Retinal pigment epithelial cell (primary cell): Measurements from ENCODE around the gene SLC19A3.
"Not testable (repeated sequence)": the region's sequence is repeated elsewhere in the genome, so short reads cannot be mapped to it uniquely, and the experiment has no call there.

Source experiments
- DNase-seq: peaks from one replicate; pipeline ENCODE4 v3.0.0-alpha.2; 2010; ENCODE audit warnings: low read depth
- H3K4me3 ChIP-seq: 2 replicates; pipeline ENCODE4 v1.5.1; 2011; ENCODE audit warnings: mild to moderate bottlenecking, low read length, control low read depth, moderate library complexity
- CTCF ChIP-seq: conservative IDR thresholded peaks from 2 replicates; pipeline ENCODE4 v1.5.1; 2011; ENCODE audit warnings: low read depth, low read length, control low read depth, inconsistent platforms

The SLC19A3 gene

DNA sequence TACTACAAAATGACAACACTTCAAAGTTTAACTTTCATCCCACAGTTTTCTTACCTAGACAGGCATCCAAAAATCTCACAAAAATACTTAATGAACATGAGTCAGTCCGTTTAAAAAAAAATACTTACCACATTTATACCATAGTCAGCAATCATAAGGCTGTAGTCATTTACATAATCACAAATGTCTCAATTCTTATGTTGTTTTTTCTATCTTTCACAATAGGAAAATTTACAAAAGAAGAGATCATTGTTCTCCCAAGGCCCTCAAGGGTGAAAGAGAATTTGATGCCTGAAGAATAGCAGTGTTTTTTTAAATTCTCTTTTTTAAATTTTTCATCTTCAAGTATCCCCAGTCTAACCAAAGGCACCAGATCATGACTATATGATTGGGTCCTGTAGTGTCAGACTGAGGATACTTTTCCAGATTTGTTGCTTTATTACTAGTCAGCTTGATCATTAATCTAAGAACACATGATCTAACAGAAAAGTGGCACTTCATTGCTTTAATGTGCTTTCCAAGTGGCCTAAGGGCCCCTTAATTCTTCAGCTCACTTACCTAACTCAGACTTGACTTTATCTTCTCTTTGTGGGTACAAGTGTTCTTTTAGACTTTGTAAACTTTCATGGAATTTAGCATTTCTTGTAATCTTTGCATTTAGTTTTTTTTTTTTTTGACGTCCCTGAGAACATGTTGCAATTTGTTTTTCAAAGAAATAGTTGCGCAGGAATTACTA is 46.5 kb downstream of the SLC19A3 start:
- no peak overlapping the region for H3K4me3 ChIP-seq
- no peak for DNase-seq
- TF ChIP-seq CTCF: no peak

DNA sequence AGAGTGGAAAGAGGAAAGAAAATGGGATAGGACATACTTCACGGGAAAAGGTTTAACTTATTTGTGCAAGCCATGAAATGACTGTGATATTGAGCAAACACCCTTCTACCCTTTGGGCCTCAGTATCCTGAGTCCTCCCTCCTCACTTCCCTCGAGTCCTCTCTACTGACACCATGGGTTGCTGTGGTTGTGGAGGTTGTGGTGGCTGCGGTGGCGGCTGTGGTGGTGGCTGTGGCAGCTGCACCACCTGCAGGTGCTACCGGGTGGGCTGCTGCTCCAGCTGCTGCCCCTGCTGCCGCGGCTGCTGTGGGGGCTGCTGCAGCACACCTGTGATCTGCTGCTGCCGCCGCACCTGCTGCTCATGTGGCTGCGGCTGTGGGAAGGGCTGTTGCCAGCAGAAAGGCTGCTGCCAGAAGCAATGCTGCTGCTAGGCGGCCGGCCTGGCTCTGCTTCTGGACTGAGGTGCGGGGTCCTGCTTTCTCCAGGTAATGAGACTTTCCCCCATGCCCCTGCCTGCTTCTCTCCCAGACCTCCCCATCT is 51.1 kb downstream of the SLC19A3 start, which contains the start of gene SCYGR5:
TSS of gene SCYGR5 (plus strand) at position 174 of the 540 bp plus-strand sequence. CDS start at position 174, 0 bp downstream.
- H3K4me3 ChIP-seq, DNase-seq: not testable (repeated sequence)

- no peak overlapping the region for H3K4me3 ChIP-seq
- TF ChIP-seq CTCF: no peak
- no peak for DNase-seq
These were observed 52.5 kb downstream of the SLC19A3 start for GRCh38 chr2:227665189-227665940.

DNA sequence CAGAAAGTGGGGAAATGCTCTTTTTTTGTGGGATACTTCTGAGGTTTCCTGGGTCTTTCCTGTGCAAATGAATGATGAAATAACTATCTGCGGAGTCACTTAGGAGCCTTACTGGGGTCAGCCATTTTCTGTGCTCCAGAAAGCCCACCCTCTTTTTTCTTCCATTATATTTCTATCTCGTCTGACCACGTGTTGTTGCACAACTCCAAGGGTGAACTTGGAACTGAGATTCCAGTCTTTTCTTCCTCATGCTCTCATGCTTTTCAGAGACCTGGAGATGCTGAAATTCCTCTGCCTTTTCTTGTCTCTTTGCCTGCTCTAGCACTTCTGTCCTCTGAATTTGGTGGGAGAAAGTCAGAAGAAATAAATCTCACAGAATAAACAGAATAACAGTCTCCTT is 56.0 kb downstream of the SLC19A3 start:
- no peak for DNase-seq
- H3K4me3 ChIP-seq: no peak overlapping the region
- no peak for TF ChIP-seq CTCF

- no peak for DNase-seq
- H3K4me3 ChIP-seq: no peak overlapping the region
- TF ChIP-seq CTCF: no peak
These were observed 56.7 kb downstream of the SLC19A3 start for GRCh38 chr2:227661025-227661649.

GRCh38 chr2:227657199-227657845 is 60.5 kb downstream of the SLC19A3 start:
- TF ChIP-seq CTCF: no peak
- no peak for DNase-seq
- no peak overlapping the region for H3K4me3 ChIP-seq

DNA sequence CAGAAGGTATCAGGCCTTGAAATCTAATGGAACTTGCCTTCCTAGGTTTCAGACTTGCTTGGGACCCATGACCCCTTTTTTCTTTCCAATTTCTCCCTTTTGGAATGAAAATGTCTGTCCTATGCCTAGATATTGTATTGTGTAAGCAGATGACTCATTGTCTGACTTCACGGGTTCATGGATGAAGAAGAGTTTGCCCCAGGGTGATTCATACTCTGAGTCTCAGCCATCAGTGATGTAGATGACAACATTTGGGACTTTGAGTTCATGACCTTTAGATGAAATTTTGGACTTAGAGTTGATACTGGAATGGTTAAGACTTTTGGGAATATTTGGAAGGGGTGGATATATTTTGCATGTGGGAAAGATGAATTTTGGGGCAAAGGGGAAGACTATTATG is 62.4 kb downstream of the SLC19A3 start:
- no peak for DNase-seq
- no peak for TF ChIP-seq CTCF

More for the DNA sequence above, 62.4 kb downstream of the SLC19A3 start:
- H3K4me3 ChIP-seq: no peak overlapping the region
